Lung (tissue), 12 donors: ENCODE data around the gene ADAMTS15. TPM values are rescaled to one million over a fixed set of nuclear protein-coding genes. Genes with fewer than 3 reads are reported as not detected.

Experiments
- ATAC-seq: fragments of 200-7000 bp; cut with Tn5 transposase; one replicate; pipeline ENCODE4 v1.9.1; 2020; ENCODE audit warnings: moderate number of reproducible peaks; ENCODE audit not compliant: insufficient read depth, low FRiP score
- DNase-seq, 3 donors: peaks; one replicate each; pipeline ENCODE4 v3.0.0-alpha.2; 2013 to 2017
- H3K27ac ChIP-seq, 2 donors: one replicate each; pipeline ENCODE4 v1.5.1; 2013; ENCODE audit warnings: mild to moderate bottlenecking in 2 of 2, moderate library complexity in 2 of 2, control low read depth in 1 of 2, inconsistent platforms in 1 of 2, low read depth in 1 of 2, low read length in 1 of 2
- H3K27me3 ChIP-seq, 3 donors: one replicate each; pipeline ENCODE4 v1.5.1; 2013; ENCODE audit warnings: low read length in 2 of 3; ENCODE audit not compliant: control insufficient read depth in 3 of 3, insufficient read depth in 3 of 3
- H3K36me3 ChIP-seq, 4 donors: one replicate each; pipeline ENCODE4 v1.5.1; 2013; ENCODE audit warnings: low read length in 4 of 4, mild to moderate bottlenecking in 1 of 4, moderate library complexity in 1 of 4; ENCODE audit not compliant: control insufficient read depth in 4 of 4, insufficient read depth in 4 of 4
- H3K4me1 ChIP-seq, 5 donors: one replicate each; pipeline ENCODE4 v1.5.1; 2013; ENCODE audit warnings: low read length in 5 of 5, mild to moderate bottlenecking in 2 of 5, moderate library complexity in 1 of 5; ENCODE audit not compliant: control insufficient read depth in 5 of 5, insufficient read depth in 5 of 5
- H3K4me3 ChIP-seq: one replicate; pipeline ENCODE4 v1.5.1; 2013; ENCODE audit warnings: mild to moderate bottlenecking, control low read depth, moderate library complexity
- H3K9ac ChIP-seq, 2 donors: one replicate each; pipeline ENCODE4 v1.5.1; 2013; ENCODE audit warnings: low read length in 2 of 2, control low read depth in 1 of 2; ENCODE audit not compliant: insufficient read depth in 1 of 2
- H3K9me3 ChIP-seq, 4 donors: one replicate each; pipeline ENCODE4 v1.5.1; 2013; ENCODE audit warnings: low read length in 3 of 4, mild to moderate bottlenecking in 1 of 4, moderate library complexity in 1 of 4; ENCODE audit not compliant: control insufficient read depth in 4 of 4, insufficient read depth in 3 of 4
- WGBS, 2 donors: extraction: QIAGEN DNeasy Blood & Tissue Kit; methylation state at CpG; one replicate each; pipeline ENCODE4 v1.1.7; 2013; 5-methylcytosine and 5-hydroxymethylcytosine counted together
- polyA plus RNA-seq, 2 donors: library from polyadenylated mRNA; stranded (reverse); fragments of 200-250 nt; gene quantifications; one replicate each; pipeline ENCODE4 v1.2.1, GENCODE V29; 2013
- total RNA-seq, 2 donors: library from RNA; depleted of rRNA in 1 of 2; stranded (reverse); fragments of >200 nt in 1 of 2; gene quantifications; one replicate each; pipeline ENCODE4 v1.2.1, GENCODE V29; 2014 to 2021
- TF ChIP-seq, protein P1 (sequence below): IDR thresholded peaks from 2 replicates; pipeline ENCODE4 v1.5.1; 2012; ENCODE audit warnings: mild to moderate bottlenecking; ENCODE audit errors: control extremely low read depth, extremely low read depth
- donor health status: control.
- donor health status: control.
- donor health status: Bipolar disorder and iron deficiency.
- donor health status: healthy.
- donor health status: DM: yes; HTN: yes; CAD: no.

Gene ADAMTS15
- total and polyA plus RNA-seq, 4 donors: 4.4 to 22.9 (median 13.3) TPM

- no peak for DNase-seq
- H3K9me3 ChIP-seq: no peaks in the 10 kb centered on the region
- H3K27ac ChIP-seq: no peak overlapping the region
- H3K27me3 ChIP-seq: no peaks in the 10 kb centered on the region
- WGBS, 2 donors: 92 to 93% methylated on average over 6 of the region's 6 CpGs
- TF ChIP-seq, protein P1, sequence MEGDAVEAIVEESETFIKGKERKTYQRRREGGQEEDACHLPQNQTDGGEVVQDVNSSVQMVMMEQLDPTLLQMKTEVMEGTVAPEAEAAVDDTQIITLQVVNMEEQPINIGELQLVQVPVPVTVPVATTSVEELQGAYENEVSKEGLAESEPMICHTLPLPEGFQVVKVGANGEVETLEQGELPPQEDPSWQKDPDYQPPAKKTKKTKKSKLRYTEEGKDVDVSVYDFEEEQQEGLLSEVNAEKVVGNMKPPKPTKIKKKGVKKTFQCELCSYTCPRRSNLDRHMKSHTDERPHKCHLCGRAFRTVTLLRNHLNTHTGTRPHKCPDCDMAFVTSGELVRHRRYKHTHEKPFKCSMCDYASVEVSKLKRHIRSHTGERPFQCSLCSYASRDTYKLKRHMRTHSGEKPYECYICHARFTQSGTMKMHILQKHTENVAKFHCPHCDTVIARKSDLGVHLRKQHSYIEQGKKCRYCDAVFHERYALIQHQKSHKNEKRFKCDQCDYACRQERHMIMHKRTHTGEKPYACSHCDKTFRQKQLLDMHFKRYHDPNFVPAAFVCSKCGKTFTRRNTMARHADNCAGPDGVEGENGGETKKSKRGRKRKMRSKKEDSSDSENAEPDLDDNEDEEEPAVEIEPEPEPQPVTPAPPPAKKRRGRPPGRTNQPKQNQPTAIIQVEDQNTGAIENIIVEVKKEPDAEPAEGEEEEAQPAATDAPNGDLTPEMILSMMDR: no peak
- peaks cover 0 to 13% (median 6%) of the 10 kb centered on the region in 5 donors for H3K4me1 ChIP-seq
- H3K4me3 ChIP-seq: no peak overlapping the region
- no peak for ATAC-seq
- peaks cover 3 to 58% (median 40%) of the 10 kb centered on the region in 4 donors for H3K36me3 ChIP-seq
- H3K9ac ChIP-seq: no peak overlapping the region
Measured at GRCh38 chr11:130469181-130469580, 20.7 kb downstream of the ADAMTS15 start.

GRCh38 chr11:130470832-130471706 lies 22.6 kb downstream of the ADAMTS15 start:
- H3K27me3 ChIP-seq: no peaks in the 10 kb centered on the region
- WGBS, 2 donors: 91 to 96% methylated on average over 20 of the region's 20 CpGs
- no peak overlapping the region for H3K9ac ChIP-seq
- ATAC-seq: no peak
- no peak for DNase-seq
- H3K27ac ChIP-seq: no peak overlapping the region
- H3K9me3 ChIP-seq: no peaks in the 10 kb centered on the region
- H3K4me1 ChIP-seq: peaks cover 0 to 13% (median 6%) of the 10 kb centered on the region in 5 donors
- no peak overlapping the region for H3K4me3 ChIP-seq
- peaks cover 3 to 58% (median 36%) of the 10 kb centered on the region in 4 donors for H3K36me3 ChIP-seq
- TF ChIP-seq, protein P1: no peak

DNA sequence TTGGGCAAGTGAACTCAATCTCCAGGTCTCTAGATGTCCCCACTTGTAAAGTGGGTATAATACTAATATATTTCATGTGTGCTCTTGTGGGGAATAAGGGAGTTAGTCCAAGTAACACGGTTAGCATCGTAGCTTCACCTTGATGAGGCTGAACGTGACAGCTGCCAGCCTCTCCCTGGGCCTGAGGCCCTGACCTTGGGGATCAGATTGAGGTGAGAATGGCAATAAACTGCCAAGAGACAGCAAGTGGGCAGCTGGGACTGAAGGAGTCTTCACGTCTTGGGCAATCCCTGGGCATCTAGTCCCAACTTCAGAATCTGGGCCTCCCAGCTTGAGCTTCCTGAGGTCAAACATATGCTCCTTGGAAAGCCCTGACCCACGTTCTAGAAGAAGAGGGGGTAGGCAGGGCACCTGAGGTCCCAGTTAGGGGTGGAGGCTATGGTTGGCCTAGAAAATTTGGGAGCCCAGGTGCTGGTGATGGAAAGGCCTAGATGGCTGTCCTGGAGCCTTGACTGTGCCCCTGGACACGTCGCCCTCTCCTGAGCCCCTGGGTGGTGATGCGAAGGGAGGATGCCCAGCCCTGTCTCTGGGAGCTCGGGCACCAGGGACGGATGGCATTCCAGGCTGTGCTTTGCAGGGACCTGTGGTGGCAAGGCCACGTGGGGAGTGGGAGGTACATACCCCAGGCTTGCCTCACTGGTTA lies 23.4 kb downstream of the ADAMTS15 start:
- WGBS, 2 donors: 83 to 92% methylated on average over 11 of the region's 11 CpGs

More for the DNA sequence above, 23.4 kb downstream of the ADAMTS15 start:
- H3K27ac ChIP-seq: no peak overlapping the region
- ATAC-seq (no peak), DNase-seq (no peak)
- peaks cover 0 to 15% (median 11%) of the 10 kb centered on the region in 5 donors for H3K4me1 ChIP-seq
- H3K9ac ChIP-seq: no peak overlapping the region
- H3K36me3 ChIP-seq: peaks cover 3 to 56% (median 34%) of the 10 kb centered on the region in 4 donors
- H3K9me3 ChIP-seq: no peaks in the 10 kb centered on the region
- TF ChIP-seq, protein P1: no peak
- no peaks in the 10 kb centered on the region for H3K27me3 ChIP-seq
- H3K4me3 ChIP-seq: no peak overlapping the region
